SH-SY5Y (cell line): Measurements from ENCODE around the gene PADI2.

Source experiments
- GATA2 ChIP-seq: IDR thresholded peaks from 2 replicates; pipeline ENCODE4 v1.6.1; 2011; ENCODE audit warnings: mild to moderate bottlenecking, low read depth, low read length
- GATA3 ChIP-seq: IDR thresholded peaks from 2 replicates; pipeline ENCODE4 v1.6.1; 2011; ENCODE audit warnings: low read depth, mild to moderate bottlenecking, low read length, moderate library complexity

GRCh38 chr1:17118268-17118667 lies 983 bp downstream of the PADI2 start:
- TF ChIP-seq GATA2: no peak
- TF ChIP-seq GATA3: no peak
